ENCODE data around the gene CDK14.
A peak's percentile ranks its signal among the peaks of the same experiment; 100 is the strongest.

CDK14 gene

GRCh38 chr7:90920336-90920735, 324.2 kb downstream of the CDK14 start:
- DNase-seq: no peak

DNA sequence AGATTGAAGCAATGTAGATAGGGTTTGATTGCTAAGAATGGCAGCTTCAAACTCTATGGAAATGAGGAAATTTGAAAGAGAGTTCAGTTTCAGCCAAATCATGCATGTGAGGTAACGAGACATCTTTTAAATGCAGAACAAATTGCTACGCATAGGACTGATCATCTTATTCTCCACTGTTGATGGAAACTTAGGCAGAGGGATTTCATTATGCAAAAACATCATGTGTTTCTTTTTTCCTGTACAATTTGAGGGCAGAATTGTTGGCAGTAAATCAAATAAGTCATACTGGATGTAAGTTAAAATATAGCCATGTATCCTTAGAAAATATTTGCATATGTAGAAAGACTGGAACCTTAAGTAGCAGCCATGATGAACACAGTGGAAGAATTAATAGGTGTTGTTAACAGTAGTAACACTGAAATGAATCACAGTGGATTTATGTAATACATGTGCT, 327.4 kb downstream of the CDK14 start:
- no peak for DNase-seq

DNA sequence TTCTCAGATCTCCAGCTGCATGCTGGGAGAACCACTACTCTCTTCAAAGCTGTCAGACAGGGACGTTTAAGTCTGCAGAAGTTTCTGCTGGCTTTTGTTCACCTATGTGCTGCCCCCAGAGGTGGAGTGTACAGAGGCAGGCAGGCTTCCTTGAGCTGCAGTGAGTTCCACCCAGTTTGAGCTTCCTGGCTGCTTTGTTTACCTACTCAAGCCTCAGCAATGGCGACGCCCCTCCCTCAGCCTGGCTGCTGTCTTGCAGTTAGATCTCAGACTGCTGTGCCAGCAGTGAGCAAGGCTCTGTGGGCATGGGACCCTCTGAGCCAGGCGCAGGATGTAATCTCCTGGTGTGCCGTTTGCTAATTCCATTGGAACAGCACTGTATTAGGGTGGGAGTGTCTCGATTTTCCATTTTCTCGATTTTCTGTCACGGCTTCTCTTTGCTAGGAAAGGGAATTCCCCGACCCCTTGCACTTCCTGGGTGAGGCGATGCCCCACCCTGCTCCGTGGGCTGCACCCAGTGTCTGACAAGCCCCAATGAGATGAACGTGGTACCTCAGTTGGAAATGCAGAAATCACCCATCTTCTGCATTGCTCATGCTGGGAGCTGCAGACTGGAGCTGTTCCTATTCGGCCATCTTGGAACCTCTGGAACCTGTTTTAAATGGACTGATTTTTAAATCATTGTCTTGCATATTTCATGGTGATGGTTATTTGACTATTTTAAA, 332.7 kb downstream of the CDK14 start:
- peak; percentile 2 for DNase-seq

DNA sequence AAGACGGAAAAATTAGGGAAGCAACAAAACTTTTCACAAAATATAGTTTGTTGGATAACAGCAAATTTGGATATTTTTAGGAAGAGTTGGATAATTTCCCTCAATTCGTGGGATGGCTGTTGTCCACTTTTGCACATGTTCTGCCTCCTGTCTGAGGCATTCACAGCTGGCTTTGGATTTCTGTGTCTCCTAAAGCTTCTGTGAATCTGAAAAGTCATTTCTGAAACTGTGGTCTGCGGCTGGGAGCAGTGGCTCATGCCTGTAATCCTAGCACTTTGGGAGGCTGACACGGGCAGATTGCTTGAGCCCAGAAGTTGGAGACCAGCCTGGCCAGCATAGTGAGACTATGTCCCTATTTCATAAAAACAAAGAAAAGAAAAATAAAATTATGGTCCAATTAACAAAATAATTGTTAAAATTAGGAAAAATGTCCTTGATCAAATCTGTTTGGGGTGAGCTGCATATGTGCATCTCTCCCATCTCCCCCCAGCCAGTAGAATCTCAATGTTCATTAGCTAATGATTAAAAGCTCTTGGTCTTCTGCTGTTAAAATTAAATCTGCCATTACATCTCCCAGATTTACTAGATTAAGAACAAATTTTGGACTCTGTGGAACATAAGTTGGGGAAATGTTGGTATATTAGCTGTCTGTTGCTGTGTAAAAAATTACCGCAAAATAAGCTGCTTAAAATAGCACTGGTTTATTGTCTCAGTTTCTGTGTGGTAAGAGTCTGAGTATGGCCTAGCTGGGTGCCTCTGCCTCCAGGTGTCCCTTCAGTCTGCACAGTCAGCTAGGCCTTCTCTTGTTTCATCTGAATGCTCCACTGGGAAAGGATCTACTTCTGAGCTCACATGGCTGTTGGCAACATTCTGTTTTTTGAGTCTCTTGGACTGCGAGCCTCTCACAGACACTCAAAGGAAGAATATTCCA, 336.1 kb downstream of the CDK14 start:
- DNase-seq: no peak

DNA sequence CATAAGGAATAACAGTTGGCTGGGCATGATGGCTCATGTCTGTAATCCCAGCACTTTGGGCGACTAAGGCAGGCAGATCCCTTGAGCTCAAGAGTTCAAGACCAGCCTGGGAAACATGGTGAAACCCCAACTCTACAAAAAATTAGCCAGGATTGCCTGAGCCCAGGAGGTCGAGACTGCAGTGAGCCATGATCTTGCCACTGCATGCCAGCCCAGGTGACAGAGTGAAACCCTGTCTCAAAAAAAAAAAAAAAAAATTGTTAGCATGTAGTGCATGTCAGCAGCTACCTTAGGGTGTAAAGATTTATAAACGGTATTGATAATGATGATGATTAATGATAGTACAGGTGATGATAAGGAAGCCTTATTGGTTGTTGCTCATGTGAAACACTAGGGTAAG, 336.9 kb downstream of the CDK14 start:
- no peak for DNase-seq

- no peak for DNase-seq
These were observed 337.9 kb downstream of the CDK14 start for GRCh38 chr7:90933984-90934383.

GRCh38 chr7:90938371-90938770, 342.2 kb downstream of the CDK14 start:
- no peak for DNase-seq

DNA sequence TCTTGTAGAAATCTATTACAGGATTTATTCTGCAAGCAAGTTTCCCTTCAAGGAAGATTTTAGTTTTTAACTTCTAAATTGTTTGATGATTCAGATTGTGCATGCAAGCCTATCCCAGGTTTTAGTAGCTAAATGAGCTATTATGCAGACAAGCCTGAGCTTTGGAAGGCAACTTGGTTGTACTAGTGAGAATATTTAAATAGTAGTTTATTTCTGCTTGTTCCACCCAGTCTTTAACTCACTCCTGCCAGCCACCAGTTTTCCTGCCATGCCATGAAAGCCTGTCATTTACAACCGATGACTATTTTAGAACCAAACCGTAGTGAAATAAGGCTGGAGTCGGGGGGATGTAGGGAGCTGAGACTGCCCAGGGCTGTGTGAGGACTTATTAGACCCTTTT, 343.5 kb downstream of the CDK14 start:
- DNase-seq: no peak

- no peak for DNase-seq
These were observed 347.9 kb downstream of the CDK14 start for GRCh38 chr7:90944021-90944420.

DNA sequence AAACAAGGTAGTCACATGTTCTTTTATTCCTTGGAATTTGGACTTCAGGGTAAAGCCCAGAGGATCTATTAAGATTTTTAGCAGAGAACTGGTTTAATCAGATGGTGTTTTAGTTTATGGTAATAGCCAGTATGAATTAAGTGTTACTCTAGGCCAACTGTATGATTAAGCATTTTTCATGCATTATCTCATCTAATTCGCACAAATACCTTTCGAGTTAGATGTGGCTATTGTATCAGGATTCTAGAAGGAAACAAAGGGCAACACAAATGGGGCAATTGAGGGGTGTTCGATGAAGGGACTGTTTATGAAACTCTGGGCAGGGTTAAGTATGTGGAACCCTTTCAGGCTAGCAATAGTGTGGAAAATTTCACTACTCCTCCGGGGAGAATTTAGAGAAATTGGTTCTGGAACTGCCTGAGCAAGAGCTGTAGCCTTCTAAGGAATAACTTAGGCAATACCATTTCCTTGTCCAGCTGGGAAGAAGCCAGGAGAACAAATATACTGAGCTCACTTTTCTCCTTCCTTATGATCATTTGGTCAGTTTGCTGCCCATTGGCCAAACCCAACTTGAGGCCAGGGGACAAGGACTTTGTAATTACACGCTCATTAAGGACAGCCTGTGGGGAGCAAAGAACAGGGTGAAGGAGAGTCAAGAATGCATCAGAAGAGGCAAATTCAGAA, 349.1 kb downstream of the CDK14 start:
- DNase-seq: no peak

DNA sequence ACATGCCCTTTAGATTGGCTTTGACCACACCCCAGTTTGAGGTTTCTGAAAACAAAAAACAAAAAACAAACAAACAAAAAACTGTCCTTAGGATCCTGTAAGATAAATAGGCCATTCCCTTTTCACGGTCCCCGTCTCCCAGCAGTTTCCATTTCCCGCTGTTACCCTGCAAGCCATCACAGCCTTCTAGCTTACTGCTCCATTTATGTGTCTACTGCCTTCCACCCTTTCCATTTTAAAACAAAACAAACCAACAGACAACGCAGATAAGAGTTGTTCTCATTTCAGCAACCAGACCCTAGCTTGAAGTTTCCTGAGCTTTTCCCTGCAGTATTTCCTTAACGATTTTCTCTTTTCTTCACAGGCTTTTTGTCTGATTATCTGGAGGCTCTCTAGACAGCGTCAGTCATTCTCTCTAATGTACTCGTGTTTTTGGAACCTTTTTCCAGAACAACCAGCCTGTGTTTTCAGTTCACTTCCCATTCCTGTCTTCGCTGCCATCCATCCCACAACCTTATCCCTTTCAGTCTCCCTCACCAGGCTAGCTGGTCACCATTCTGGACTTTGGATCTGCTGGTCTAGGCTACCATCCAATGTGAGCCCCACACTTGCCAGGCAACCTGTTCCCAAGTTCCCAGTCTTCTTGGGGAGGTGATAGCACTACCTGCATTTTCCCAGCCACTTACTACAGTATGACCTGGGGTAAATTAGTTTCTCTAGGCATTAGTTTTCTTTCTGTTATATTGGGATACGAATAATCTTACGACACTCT, 350.8 kb downstream of the CDK14 start:
- no peak for DNase-seq

DNA sequence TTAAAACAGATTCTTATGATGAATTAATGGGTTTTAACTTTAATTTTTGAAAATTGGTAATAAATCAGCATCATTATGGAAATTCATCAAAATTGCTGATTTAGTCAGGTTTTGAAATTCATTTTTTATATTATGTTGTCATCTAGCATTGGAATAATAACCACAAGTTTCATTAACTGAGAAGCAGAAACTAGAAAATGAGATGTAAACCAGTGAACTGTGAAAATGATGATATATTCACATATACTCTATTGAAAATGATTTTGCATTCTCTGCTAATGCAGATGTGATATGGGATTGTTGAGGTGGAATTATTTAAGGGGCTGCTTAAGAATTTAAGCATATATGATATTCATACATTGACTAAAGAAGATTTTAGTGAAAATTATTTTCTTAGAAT, 352.0 kb downstream of the CDK14 start:
- DNase-seq: no peak

DNA sequence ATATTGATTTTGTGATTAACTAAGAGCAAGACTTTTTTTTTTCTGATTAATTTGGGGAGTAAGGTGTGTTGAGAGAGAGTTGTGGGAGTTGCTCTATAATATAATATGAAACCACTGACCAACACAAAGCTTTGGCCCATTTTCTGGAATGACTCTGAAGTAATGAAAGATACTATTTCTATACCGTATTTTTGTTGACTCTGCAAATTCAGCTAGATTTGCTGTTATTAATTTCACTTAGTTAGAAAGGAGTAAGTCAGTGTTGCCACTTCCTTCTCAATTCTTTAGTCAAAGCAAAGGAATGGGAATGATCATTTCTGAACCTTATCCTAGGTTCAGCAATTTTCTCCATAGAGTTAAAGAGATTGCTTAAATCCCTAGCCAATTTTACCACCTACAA, 355.1 kb downstream of the CDK14 start:
- DNase-seq: no peak

DNA sequence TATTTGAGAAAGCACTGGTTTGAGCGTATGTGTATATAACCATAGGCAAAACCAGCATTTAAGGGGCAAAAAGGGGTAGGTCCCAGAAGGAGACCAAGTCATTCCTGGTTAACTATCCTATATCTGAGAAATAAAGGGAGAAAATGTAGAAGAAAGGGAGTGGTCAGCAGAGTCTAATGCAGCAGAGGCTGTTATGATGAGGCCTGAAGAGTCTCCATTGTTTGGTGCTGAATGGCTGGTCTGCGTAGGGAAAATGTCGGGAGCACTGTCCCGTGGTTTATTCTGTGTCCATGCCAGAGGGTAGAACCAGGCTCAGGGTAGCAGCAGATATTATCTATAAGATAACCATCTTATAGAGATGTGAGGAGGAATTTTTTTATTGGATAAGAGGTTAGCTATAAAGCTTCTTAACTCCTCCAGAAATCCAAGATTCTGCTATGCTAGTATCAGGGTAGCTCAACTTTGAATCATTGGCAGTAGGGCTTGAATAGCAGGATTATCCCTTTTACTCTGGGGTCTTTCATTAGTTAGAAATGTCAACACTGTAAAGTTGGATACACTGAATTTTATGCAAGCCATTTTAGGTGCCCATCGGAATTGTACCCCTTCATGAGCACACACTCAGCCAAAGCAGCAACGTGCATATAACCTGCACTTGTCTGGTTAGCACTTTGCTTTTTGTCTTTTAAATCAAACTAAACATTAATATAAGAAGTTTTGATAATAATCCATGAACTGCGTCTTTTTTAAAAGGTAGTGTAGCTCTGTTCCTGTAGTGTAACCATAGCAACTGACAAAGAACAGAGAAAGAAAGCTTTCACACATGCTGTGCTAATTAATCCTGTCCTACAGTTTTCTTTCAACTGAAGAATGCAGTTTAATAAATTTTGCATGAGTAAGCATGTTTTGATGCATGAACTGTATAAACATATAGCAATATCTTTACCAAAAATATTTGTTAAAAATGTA, 356.1 kb downstream of the CDK14 start:
- DNase-seq: no peak

DNA sequence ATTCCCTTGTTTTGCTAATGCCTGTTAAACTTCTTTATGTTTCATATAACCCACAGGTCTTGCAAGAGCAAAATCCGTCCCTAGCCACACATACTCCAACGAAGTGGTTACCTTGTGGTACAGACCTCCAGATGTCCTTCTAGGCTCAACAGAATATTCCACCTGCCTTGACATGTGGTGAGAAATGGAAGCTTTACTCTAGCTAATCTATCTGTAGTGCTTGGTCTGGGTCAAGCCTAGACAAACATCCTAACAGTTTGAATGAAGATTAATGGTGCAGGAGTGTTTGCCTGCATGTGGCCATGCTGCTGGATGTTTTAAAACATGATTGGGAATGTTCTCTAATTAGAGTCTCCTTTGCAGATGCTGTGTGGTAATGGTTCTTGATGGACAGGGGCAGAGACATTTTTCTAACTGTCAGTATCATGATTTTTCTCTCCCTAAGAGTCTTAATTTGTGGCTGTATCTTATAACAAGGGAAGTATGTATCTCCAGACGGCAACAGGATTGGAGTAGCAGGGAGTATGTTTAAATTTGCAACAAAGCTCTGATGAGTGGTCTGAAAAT, 359.6 kb downstream of the CDK14 start:
- no peak for DNase-seq

DNA sequence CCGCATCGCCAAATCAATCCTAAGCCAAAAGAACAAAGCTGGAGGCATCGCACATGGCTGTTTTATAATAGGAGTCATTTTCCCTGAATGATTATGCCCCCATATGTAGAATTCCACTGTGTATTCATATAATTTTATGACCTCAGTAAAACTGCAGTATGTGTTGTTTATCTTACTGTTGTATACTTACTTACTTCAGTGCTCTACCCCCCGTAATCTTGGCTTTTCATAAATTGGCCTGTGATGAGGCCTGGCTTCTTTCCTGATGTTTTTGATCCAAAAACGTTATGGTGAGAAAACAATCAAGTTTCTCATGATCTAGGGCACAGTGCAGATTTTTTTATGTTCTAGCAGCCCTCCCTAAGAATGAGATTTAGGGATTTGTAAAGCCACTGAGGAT, 361.8 kb downstream of the CDK14 start:
- no peak for DNase-seq

- no peak for DNase-seq
These were observed 362.5 kb downstream of the CDK14 start for GRCh38 chr7:90958647-90959046.

DNA sequence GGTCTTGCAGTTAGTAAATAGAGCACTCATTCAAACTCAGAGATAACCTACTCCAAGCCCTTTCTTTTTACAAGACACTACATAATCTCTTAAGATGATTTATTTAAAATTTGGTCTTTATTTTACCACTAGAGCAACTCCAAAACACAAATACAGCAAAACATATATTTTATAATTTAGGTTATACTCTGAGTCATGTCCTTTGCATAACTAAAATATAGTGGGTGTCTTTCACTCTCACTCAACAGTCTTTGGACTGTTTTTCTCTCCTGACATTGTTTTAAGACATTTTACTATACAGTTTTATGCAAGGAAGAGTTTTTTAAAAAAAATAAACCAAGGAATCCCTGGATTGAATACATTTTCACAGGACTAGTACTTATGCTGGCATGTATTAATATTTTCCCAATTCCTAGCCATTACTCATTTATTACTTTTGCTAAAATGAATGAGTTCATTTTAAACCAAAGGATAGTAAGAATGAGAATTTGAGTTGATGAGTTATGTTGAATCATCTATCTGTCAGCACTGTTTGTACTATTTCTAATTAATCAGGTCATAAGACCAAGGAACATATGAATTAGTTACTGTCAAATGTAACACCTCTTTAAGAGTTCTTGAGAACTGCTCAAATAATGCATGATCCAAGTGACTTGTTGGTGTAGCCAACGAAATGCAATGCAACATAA, 365.1 kb downstream of the CDK14 start:
- DNase-seq: no peak

DNA sequence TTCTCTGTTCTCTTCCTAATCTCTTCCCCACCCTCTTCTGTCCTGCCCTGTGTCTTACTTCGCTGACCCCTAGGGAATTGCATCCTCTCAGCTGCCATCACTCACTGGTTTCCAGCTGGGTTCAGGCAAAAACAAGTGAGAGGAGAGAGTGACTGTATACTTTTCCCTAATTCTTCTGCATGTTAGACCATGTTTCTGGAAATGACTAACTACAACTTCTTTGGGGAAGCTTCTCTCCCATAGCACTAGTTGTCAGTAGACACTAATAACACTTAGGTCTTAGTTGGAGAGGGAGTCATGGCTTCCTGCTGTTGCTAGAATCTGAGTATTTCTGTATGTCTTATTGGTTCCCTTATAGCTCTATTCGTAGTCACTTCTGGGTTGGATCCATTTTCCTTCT, 369.1 kb downstream of the CDK14 start:
- no peak for DNase-seq

DNA sequence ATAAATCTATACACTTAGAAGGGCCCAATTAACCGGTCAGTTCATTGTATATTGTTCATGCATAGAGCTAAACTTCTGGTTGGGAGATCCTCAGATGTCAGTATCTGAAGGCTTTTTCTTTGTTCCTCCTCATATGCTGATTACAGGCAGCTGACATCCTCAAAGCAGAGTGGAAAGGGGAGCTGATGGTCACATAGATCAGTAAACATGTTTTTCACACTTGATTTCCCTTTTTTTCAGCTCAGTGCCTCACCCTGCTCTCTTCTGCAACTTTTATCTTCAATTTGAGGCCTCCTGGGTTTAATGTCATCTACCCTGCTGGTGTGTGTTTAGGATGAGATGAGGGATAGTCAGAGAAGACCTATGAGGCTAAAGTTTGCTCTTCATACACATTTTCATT, 370.2 kb downstream of the CDK14 start:
- no peak for DNase-seq

- no peak for DNase-seq
These were observed 372.8 kb downstream of the CDK14 start for GRCh38 chr7:90968871-90969270.

All from CD4-positive, alpha-beta T cell treated with Interleukin-17A for 1 hour (primary cell).